K562 (cell line): ENCODE data around the gene RETN. TPM values are rescaled to one million over a fixed set of nuclear protein-coding genes. Genes with fewer than 3 reads are reported as not detected.
A peak's percentile ranks its signal among the peaks of the same experiment; 100 is the strongest.

Experiments
- ATAC-seq: fragments of 200-7000 bp; cut with Tn5 transposase; 3 replicates; pipeline ENCODE4 v1.9.1; 2020; ENCODE audit warnings: moderate library complexity
- BruUV-seq: library from RNA; stranded (reverse); fragments of 400-500 nt; replicated peaks from 2 replicates; lab custom pipeline; 2021; lab: Mats Ljungman, UMichigan
- CTCF ChIA-PET: fragments of 300-600 bp; formaldehyde crosslinking; extraction: SDS; loops from one replicate; lab custom pipeline; 2021; ENCODE audit warnings: low intra/inter-chr PET ratio; lab: Yijun Ruan, JAX
- POLR2A ChIA-PET: fragments of 300-600, 350-650 bp; sonication (Branson Sonifier 250); formaldehyde crosslinking; extraction: SDS; loops from one replicate; lab custom pipeline; 2021; ENCODE audit warnings: antibody characterized with exemption, inconsistent platforms; lab: Yijun Ruan, JAX
- DNase-seq, 4 experiments: peaks; one replicate each; pipeline versions ENCODE4 v3.0.0 to v3.0.0-alpha.2; 2011 to 2018; ENCODE audit warnings: low spot score in 3 of 4, mixed read lengths in 3 of 4; ENCODE audit errors: extremely low read depth in 1 of 4
- FAIRE-seq: peaks from 2 replicates; lab custom pipeline; 2011; peaks lifted over from hg19 to GRCh38; lab: Jason Lieb, UNC
- H2AFZ ChIP-seq: 2 replicates; pipeline ENCODE4 v1.6.0; 2011; ENCODE audit warnings: low read depth, low read length, control low read depth, inconsistent platforms
- H3K27ac ChIP-seq: fragments of 200-600 bp; 3 replicates; pipeline ENCODE4 v1.8.0; 2011; ENCODE audit warnings: low read depth, mild to moderate bottlenecking, control low read depth, inconsistent platforms, low read length, moderate library complexity, mixed read lengths; ENCODE audit errors: extremely low read depth
- H3K27me3 ChIP-seq, 2 experiments: fragments of 300-600 bp in 1 of 2; 2 replicates in 1 of 2; 3 replicates in 1 of 2; pipeline versions ENCODE4 v1.6.0 to v1.8.0; 2011; ENCODE audit warnings: inconsistent platforms in 2 of 2, low read length in 2 of 2, mild to moderate bottlenecking in 1 of 2, mixed read lengths in 1 of 2, moderate library complexity in 1 of 2; ENCODE audit not compliant: control insufficient read depth in 2 of 2, insufficient read depth in 2 of 2
- H3K36me3 ChIP-seq: fragments of 300-600 bp; 3 replicates; pipeline ENCODE4 v1.8.0; 2011; ENCODE audit warnings: mild to moderate bottlenecking, low read length, inconsistent platforms; ENCODE audit not compliant: control insufficient read depth, insufficient read depth
- H3K4me1 ChIP-seq, 2 experiments: fragments of 200-600 bp in 1 of 2; replicated peaks in 1 of 2; 2 replicates in 1 of 2; 3 replicates in 1 of 2; pipeline versions ENCODE4 v1.5.1 to v1.8.0; 2011; ENCODE audit warnings: inconsistent platforms in 2 of 2, low read length in 2 of 2, mild to moderate bottlenecking in 1 of 2, mixed read lengths in 1 of 2, moderate library complexity in 1 of 2; ENCODE audit not compliant: control insufficient read depth in 2 of 2, insufficient read depth in 2 of 2
- H3K4me2 ChIP-seq: 2 replicates; pipeline ENCODE4 v1.6.1; 2011; ENCODE audit warnings: low read length, control low read depth, inconsistent platforms, mixed read lengths; ENCODE audit not compliant: insufficient read depth
- H3K4me3 ChIP-seq: fragments of 200-600 bp; sonication (generic), shearing (Covaris generic); 2 replicates; pipeline ENCODE4 v1.5.1; 2016; ENCODE audit warnings: control low read depth, inconsistent platforms
- H3K79me2 ChIP-seq: fragments of 200-600 bp; 3 replicates; pipeline ENCODE4 v1.8.0; 2011; ENCODE audit warnings: low read length, inconsistent platforms; ENCODE audit not compliant: control insufficient read depth, insufficient read depth
- H3K9ac ChIP-seq, 2 experiments: 2 replicates each; pipeline versions ENCODE4 v1.6.0 to v1.6.1; 2011; ENCODE audit warnings: low read depth in 2 of 2, low read length in 2 of 2, control low read depth in 1 of 2, inconsistent platforms in 1 of 2, mild to moderate bottlenecking in 1 of 2, mixed read lengths in 1 of 2; ENCODE audit not compliant: insufficient read depth in 1 of 2
- H3K9me1 ChIP-seq: one replicate; pipeline ENCODE4 v1.6.0; 2011; ENCODE audit warnings: inconsistent platforms, mild to moderate bottlenecking, low read length, moderate library complexity; ENCODE audit not compliant: control insufficient read depth, insufficient read depth
- H3K9me3 ChIP-seq: replicated peaks from 2 replicates; pipeline ENCODE4 v1.5.1; 2011; ENCODE audit warnings: low read depth, low read length, inconsistent platforms; ENCODE audit not compliant: control insufficient read depth, insufficient read depth
- H4K20me1 ChIP-seq: replicated peaks from 2 replicates; pipeline ENCODE4 v1.6.1; 2011; ENCODE audit warnings: low read length, inconsistent platforms, mixed read lengths; ENCODE audit not compliant: control insufficient read depth, insufficient read depth
- ATF7 ChIP-seq: fragments of 450-650 bp; IDR thresholded peaks from 2 replicates; pipeline ENCODE4 v1.7.1; 2014; ENCODE audit warnings: mild to moderate bottlenecking, moderate library complexity
- BDP1 ChIP-seq: IDR thresholded peaks from 3 replicates; pipeline ENCODE4 v1.6.1; 2011; ENCODE audit not compliant: insufficient read length, insufficient read depth
- CBX1 ChIP-seq: sonication (generic); IDR thresholded peaks from 2 replicates; pipeline ENCODE4 v1.6.1; 2016; ENCODE audit warnings: antibody characterized with exemption, low read depth, mild to moderate bottlenecking
- CCNT2 ChIP-seq: IDR thresholded peaks from 2 replicates; pipeline ENCODE4 v1.6.1; 2011; ENCODE audit warnings: borderline replicate concordance, low read depth, mild to moderate bottlenecking, moderate library complexity, mixed read lengths, low read length; ENCODE audit not compliant: insufficient read length; ENCODE audit errors: extremely low read depth
- CEBPB ChIP-seq: fragments of 450-650 bp; IDR thresholded peaks from 2 replicates; pipeline ENCODE4 v1.6.1; 2016; ENCODE audit warnings: missing genetic modification characterization, missing compliant biosample characterization
- GABPB1 ChIP-seq: sonication (generic); formaldehyde crosslinking; IDR thresholded peaks from 2 replicates; pipeline ENCODE4 v1.8.0; 2022; ENCODE audit warnings: mild to moderate bottlenecking, missing genetic modification reagents
- GTF2F1 ChIP-seq: IDR thresholded peaks from 2 replicates; pipeline ENCODE4 v1.6.1; 2011; ENCODE audit warnings: low read depth, low read length, improper control_type of control experiment
- HDAC6 ChIP-seq: IDR thresholded peaks from 2 replicates; pipeline ENCODE4 v1.6.1; 2012; ENCODE audit warnings: low read depth, mild to moderate bottlenecking, control low read depth, inconsistent platforms, low read length, moderate library complexity
- TEAD1 ChIP-seq, 2 experiments: fragments of 450-650 bp in 1 of 2; sonication (generic) in 1 of 2; formaldehyde crosslinking; IDR thresholded peaks; 2 replicates each; pipeline versions ENCODE4 v1.4.0 to v1.8.0; 2020 to 2022; ENCODE audit warnings: mild to moderate bottlenecking in 2 of 2, missing genetic modification reagents in 1 of 2
- ZFP91 ChIP-seq: sonication (generic); formaldehyde crosslinking; IDR thresholded peaks from 2 replicates; pipeline ENCODE4 v1.8.0; 2022; ENCODE audit warnings: mild to moderate bottlenecking, missing genetic modification reagents
- ZNF699 ChIP-seq: fragments of 250-450 bp; sonication (Bioruptor Pico); IDR thresholded peaks from 2 replicates; pipeline ENCODE4 v1.8.0; 2021; ENCODE audit warnings: mild to moderate bottlenecking, moderate library complexity; ENCODE audit not compliant: insufficient replicate concordance
- WGBS: fragments of 100-300 bp; shearing (Covaris generic); methylation state at CpG from one replicate; pipeline ENCODE4 v1.1.6; 2016; ENCODE audit warnings: low coverage, mixed read lengths; ENCODE audit not compliant: insufficient coverage; ENCODE audit errors: missing lambda C conversion rate; 5-methylcytosine and 5-hydroxymethylcytosine counted together
- in situ Hi-C: fragments of 300-500 bp; cut with MboI; formaldehyde crosslinking; loops from 4 replicates; pipeline ENCODE4 v1.15.0; 2018; ENCODE audit warnings: inconsistent platforms, mixed read lengths
- intact Hi-C: fragments of 100-400 bp; cut with micrococcal nuclease; formaldehyde crosslinking; loops from 2 replicates; pipeline ENCODE4 v1.14.2; 2022
- polyA plus RNA-seq, 8 experiments: library from polyadenylated mRNA; depleted of rRNA in 4 of 8; stranded (reverse) in 5 of 8; unstranded in 3 of 8; fragments of >200 nt; fragmentation: Nextera tagmentation in 2 of 8; fragmentation: Illumina TruSeq in 1 of 8; extraction: Ambion mirVana in 2 of 8; extraction: Trizol in 1 of 8; gene quantifications; 2 replicates each; pipeline versions ENCODE4 v1.2.1 to v1.2.3, GENCODE V29; 2011 to 2014; ENCODE audit warnings: inconsistent platforms in 1 of 8, missing spikeins in 1 of 8
- total RNA-seq, 7 experiments: library from RNA; depleted of rRNA in 6 of 7; stranded (reverse); fragments of >200 nt in 6 of 7; fragmentation: Illumina TruSeq in 2 of 7; extraction: Trizol in 2 of 7; gene quantifications; 2 replicates each; pipeline versions ENCODE4 v1.2.1 to v1.2.3, GENCODE V29; 2011 to 2021; ENCODE audit warnings: low replicate concordance in 1 of 7
- TF ChIP-seq, protein P1 (sequence below): fragments of 450-650 bp; IDR thresholded peaks from 2 replicates; pipeline ENCODE4 v1.6.1; 2016; ENCODE audit warnings: missing biosample characterization, missing genetic modification characterization
- TF ChIP-seq, protein P2 (sequence below): fragments of 250-450 bp; sonication (Bioruptor Pico); IDR thresholded peaks from 2 replicates; pipeline ENCODE4 v1.4.0; 2020; ENCODE audit warnings: mild to moderate bottlenecking

RETN gene
- total and polyA plus RNA-seq, 9 of the 15 experiments (the other 6 are each of a cell fraction or from before 2014, with no cell fraction given) = not detected

DNA sequence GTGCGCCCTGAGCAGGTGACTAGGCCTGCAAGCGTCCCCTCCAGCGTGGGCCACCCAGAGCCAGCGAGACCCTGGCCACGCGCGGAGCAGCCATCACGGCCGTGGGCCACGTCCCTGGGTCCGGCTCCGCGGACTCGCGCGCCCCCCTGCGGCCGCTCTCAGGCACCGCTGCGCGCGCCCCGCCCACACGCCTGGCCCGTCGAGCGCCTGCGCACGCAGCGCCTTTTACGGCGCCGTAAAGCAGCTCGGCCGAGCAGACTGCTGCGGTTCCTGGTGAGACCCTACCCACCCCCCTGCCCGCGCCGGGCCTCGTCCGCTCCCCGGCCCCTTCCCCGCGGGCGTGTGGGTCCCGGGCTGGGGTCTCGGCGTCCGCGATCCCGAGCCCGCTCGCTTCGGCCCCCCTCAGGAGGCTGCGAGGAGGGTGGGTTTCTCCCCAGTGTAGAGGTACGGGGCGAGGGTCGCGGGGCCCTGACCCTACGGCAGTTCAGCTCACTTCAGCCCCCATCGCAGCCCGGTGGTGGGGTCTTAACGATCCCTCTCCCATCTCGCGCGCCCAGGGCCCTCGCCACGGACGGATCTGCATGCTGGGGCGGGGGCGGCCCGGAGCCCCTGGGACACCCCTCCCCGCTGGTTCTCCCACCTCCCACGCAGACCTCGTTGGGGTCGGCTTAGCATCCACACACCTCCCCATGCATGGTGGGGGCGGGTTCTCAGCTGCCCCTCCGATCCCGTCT is 11.9 kb downstream of the RETN start, which contains the start of gene TRAPPC5 (continued):
- TF ChIP-seq CCNT2 = peak; percentile 72

DNA sequence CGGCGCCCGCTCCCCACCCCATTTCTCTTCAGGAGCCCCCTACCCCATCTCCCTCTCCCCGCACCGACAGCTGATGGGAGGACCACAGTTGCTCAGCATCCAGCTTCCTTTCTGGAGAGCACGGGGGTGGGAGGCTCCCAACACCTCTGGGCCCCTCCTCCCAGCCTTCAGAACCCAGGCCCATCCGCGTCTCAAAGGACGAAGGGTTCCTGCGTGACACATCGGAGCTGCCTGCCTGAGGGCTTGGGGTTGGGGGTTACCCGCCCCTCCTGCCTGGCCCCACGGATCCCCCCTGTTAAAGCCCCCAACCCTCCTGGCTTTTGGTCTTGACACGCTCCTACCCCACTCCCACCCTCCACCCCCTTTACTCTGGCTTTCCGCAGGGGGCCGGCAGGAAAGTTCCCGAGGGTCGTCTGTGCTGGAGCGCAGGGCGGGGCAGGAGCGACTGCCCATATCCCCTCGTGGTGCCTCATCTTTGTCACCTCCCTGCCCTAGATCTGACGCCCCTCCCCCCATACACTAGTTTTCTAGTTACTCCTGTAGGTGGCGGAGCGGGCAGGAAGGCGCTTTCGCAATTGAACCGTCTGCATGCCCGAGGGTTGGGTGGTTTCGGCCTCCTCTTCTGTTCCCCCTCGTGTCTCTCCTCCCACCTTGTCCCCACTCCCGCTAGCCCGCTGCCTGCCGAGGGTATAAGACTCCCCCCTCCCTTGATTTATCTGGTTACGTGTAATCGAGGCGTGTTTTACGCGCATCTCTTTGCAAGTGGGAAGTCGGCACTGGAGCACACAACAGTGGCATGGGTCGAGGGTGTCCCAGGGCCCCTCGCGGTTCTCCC is 12.7 kb downstream of the RETN start:
- peaks cover 10 to 26% of the 10 kb centered on the region in 2 experiments; a peak in 4 of 5 replicates for H3K4me1 ChIP-seq
- no peaks in the 10 kb centered on the region for H3K9me3 ChIP-seq
- FAIRE-seq = no peak
- peak; percentile 36 for ATAC-seq
- peak overlapping the region; percentile 95 for H3K4me3 ChIP-seq
- BruUV-seq = no TSS peak
- in situ Hi-C loops = loop anchor here (5.0 to 10.0 kb wide), 2 partner anchors 114 to 327 kb away; no protein-coding TSS in a partner anchor
- CTCF ChIA-PET = interaction anchor here (0.6 to 2.6 kb wide), 5 partner anchors 113 to 327 kb away, joined by 3 to 28 read pairs (median 5); no protein-coding TSS in a partner anchor
- intact Hi-C loops = loop anchor here (2.0 to 10.0 kb wide), 4 partner anchors 29 to 327 kb away; no protein-coding TSS in a partner anchor
- peaks cover 3% of the 10 kb centered on the region for H3K9me1 ChIP-seq
- H2AFZ ChIP-seq = peak overlapping the region; percentile 87
- peak overlapping the region; percentile 87 for H3K4me2 ChIP-seq
- POLR2A ChIA-PET = interaction anchor here (0.6 to 1.1 kb wide), 5 partner anchors 11 to 327 kb away, joined by 3 read pairs; no protein-coding TSS in a partner anchor
- peaks cover 10% of the 10 kb centered on the region; the same call in 2 of the 3 replicates for H3K36me3 ChIP-seq
- no peaks in the 10 kb centered on the region for H4K20me1 ChIP-seq
- DNase-seq = peak; percentile 54 to 70 (median 64)
- 0 out of 5 replicates have a peak, but pooled peaks cover 0 to 5% of the 10 kb centered on the region in 2 experiments for H3K27me3 ChIP-seq
- H3K27ac ChIP-seq = peak overlapping the region; percentile 79; the same call in 1 of the 3 replicates
- H3K9ac ChIP-seq = peak overlapping the region; percentile 86 to 95
- H3K79me2 ChIP-seq = peaks cover 15% of the 10 kb centered on the region; the same call in 2 of the 3 replicates
- WGBS = 37% methylated on average over 34 of the region's 43 CpGs
- TF ChIP-seq CEBPB (peak; percentile 94), TEAD1 (CRISPR knock-in tag; IDR thresholded peaks at IDR 0.05) (no peak), BDP1 (no peak), ZFP91 (CRISPR knock-in tag) (no peak), CBX1 (peak; percentile 30; the same call in 1 of the 2 replicates), HDAC6 (no peak), GABPB1 (CRISPR knock-in tag) (peak; percentile 40; the same call in 1 of the 2 replicates), ZNF699 (CRISPR knock-in tag) (no peak), ATF7 (no peak), GTF2F1 (no peak)
- TF ChIP-seq, protein P1, sequence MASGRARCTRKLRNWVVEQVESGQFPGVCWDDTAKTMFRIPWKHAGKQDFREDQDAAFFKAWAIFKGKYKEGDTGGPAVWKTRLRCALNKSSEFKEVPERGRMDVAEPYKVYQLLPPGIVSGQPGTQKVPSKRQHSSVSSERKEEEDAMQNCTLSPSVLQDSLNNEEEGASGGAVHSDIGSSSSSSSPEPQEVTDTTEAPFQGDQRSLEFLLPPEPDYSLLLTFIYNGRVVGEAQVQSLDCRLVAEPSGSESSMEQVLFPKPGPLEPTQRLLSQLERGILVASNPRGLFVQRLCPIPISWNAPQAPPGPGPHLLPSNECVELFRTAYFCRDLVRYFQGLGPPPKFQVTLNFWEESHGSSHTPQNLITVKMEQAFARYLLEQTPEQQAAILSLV (tag) = no peak
- TF ChIP-seq, protein P2, sequence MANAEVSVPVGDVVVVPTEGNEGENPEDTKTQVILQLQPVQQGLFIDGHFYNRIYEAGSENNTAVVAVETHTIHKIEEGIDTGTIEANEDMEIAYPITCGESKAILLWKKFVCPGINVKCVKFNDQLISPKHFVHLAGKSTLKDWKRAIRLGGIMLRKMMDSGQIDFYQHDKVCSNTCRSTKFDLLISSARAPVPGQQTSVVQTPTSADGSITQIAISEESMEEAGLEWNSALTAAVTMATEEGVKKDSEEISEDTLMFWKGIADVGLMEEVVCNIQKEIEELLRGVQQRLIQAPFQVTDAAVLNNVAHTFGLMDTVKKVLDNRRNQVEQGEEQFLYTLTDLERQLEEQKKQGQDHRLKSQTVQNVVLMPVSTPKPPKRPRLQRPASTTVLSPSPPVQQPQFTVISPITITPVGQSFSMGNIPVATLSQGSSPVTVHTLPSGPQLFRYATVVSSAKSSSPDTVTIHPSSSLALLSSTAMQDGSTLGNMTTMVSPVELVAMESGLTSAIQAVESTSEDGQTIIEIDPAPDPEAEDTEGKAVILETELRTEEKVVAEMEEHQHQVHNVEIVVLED (CRISPR knock-in tag) = no peak
